GM23338 (cell line): ENCODE data around the gene NPEPL1. TPM values are rescaled to one million over a fixed set of nuclear protein-coding genes. Genes with fewer than 3 reads are reported as not detected.

ENCODE experiments used
- ATAC-seq: fragments of 200-7000 bp; cut with Tn5 transposase; 3 replicates; pipeline ENCODE4 v1.9.1; 2020
- DNase-seq: peaks from one replicate; pipeline ENCODE4 v3.0.0-alpha.2; 2015; ENCODE audit warnings: low spot score
- H2AFZ ChIP-seq: fragments of 200-600 bp; sonication (generic); 2 replicates; pipeline ENCODE4 v1.8.0; 2016; ENCODE audit warnings: antibody characterized with exemption, mild to moderate bottlenecking, moderate library complexity
- H3F3A ChIP-seq: fragments of 200-600 bp; sonication (generic); replicated peaks from 2 replicates; pipeline ENCODE4 v1.8.0; 2017; ENCODE audit warnings: antibody characterized with exemption, mixed run types, low read depth
- H3K27ac ChIP-seq: fragments of 200-600 bp; sonication (generic); 2 replicates; pipeline ENCODE4 v1.6.1; 2016; ENCODE audit warnings: low read depth
- H3K27me3 ChIP-seq: fragments of 200-600 bp; sonication (generic); 2 replicates; pipeline ENCODE4 v1.8.0; 2016; ENCODE audit warnings: mild to moderate bottlenecking, mixed run types, moderate library complexity; ENCODE audit not compliant: insufficient read depth
- H3K36me3 ChIP-seq: fragments of 200-600 bp; sonication (generic); 2 replicates; pipeline ENCODE4 v1.8.0; 2016; ENCODE audit warnings: mild to moderate bottlenecking; ENCODE audit not compliant: insufficient read depth
- H3K4me1 ChIP-seq: fragments of 200-600 bp; sonication (generic); 2 replicates; pipeline ENCODE4 v1.8.0; 2016; ENCODE audit warnings: mild to moderate bottlenecking, moderate library complexity; ENCODE audit not compliant: insufficient read depth
- H3K4me2 ChIP-seq: fragments of 200-600 bp; sonication (generic); 2 replicates; pipeline ENCODE4 v1.7.1; 2017; ENCODE audit warnings: mixed run types
- H3K4me3 ChIP-seq: fragments of 200-600 bp; sonication (generic); 2 replicates; pipeline ENCODE4 v1.6.1; 2016; ENCODE audit warnings: mixed run types
- H3K79me2 ChIP-seq: fragments of 200-600 bp; sonication (generic); replicated peaks from 2 replicates; pipeline ENCODE4 v1.8.0; 2017; ENCODE audit warnings: mild to moderate bottlenecking; ENCODE audit not compliant: insufficient read depth
- H3K9me2 ChIP-seq: fragments of 200-600 bp; sonication (generic); 2 replicates; pipeline ENCODE4 v1.8.0; 2017; ENCODE audit not compliant: insufficient read depth
- H4K20me1 ChIP-seq: fragments of 200-600 bp; sonication (generic); replicated peaks from 2 replicates; pipeline ENCODE4 v1.8.0; 2017; ENCODE audit warnings: mild to moderate bottlenecking; ENCODE audit not compliant: insufficient read depth
- H3K27ac Mint-ChIP-seq: 2 replicates; pipeline ENCODE4 v1.8.0; 2020; ENCODE audit warnings: inconsistent platforms, mild to moderate bottlenecking, moderate library complexity, mixed read lengths
- H3K27me3 Mint-ChIP-seq: 3 replicates; pipeline ENCODE4 v1.8.0; 2022; ENCODE audit warnings: low read depth, mild to moderate bottlenecking, moderate library complexity, mixed read lengths, inconsistent platforms; ENCODE audit not compliant: insufficient read depth, poor library complexity
- H3K36me3 Mint-ChIP-seq: 3 replicates; pipeline ENCODE4 v1.8.0; 2021; ENCODE audit warnings: low read depth, mild to moderate bottlenecking, inconsistent platforms, moderate library complexity, mixed read lengths
- H3K4me1 Mint-ChIP-seq: 3 replicates; pipeline ENCODE4 v1.8.0; 2020; ENCODE audit warnings: mild to moderate bottlenecking, inconsistent platforms, mixed read lengths
- H3K4me3 Mint-ChIP-seq: 3 replicates; pipeline ENCODE4 v1.8.0; 2021; ENCODE audit warnings: moderate library complexity, mild to moderate bottlenecking, inconsistent platforms, mixed read lengths
- H3K9me3 Mint-ChIP-seq: 3 replicates; pipeline ENCODE4 v1.8.0; 2020; ENCODE audit warnings: moderate library complexity, mild to moderate bottlenecking, inconsistent platforms, mixed read lengths
- CREB1 ChIP-seq: fragments of 250-450 bp; sonication (Bioruptor Pico); IDR thresholded peaks from 2 replicates; pipeline ENCODE4 v1.5.0; 2020; ENCODE audit warnings: low read depth, mild to moderate bottlenecking, moderate library complexity
- EZH2 ChIP-seq: fragments of 200-600 bp; sonication (generic); IDR thresholded peaks from one replicate; pipeline ENCODE4 v1.8.0; 2017; ENCODE audit warnings: antibody characterized with exemption, mild to moderate bottlenecking, low read depth; ENCODE audit not compliant: unreplicated experiment
- EZH2phosphoT487 ChIP-seq: fragments of 200-600 bp; sonication (generic); IDR thresholded peaks from one replicate; pipeline ENCODE4 v1.8.1; 2018; ENCODE audit warnings: antibody characterized with exemption; ENCODE audit not compliant: unreplicated experiment
- JUNB ChIP-seq: IDR thresholded peaks from one replicate; pipeline ENCODE4 v1.6.1; 2016; ENCODE audit warnings: antibody characterized with exemption; ENCODE audit not compliant: unreplicated experiment
- NANOG ChIP-seq: IDR thresholded peaks from 2 replicates; pipeline ENCODE4 v1.6.1; 2016; ENCODE audit warnings: antibody characterized with exemption, borderline replicate concordance
- POLR2AphosphoS5 ChIP-seq: IDR thresholded peaks from 2 replicates; pipeline ENCODE4 v1.6.1; 2016; ENCODE audit warnings: antibody characterized with exemption, low read depth
- STAT1 ChIP-seq: IDR thresholded peaks from one replicate; pipeline ENCODE4 v1.6.1; 2016; ENCODE audit warnings: antibody characterized with exemption; ENCODE audit not compliant: unreplicated experiment
- ZNF114 ChIP-seq: fragments of 250-450 bp; sonication (Bioruptor Pico); IDR thresholded peaks from 2 replicates; pipeline ENCODE4 v1.5.0; 2020; ENCODE audit warnings: mild to moderate bottlenecking, moderate library complexity
- ZNF331 ChIP-seq: fragments of 250-450 bp; sonication (Bioruptor Pico); IDR thresholded peaks from 2 replicates; pipeline ENCODE4 v1.5.0; 2020; ENCODE audit warnings: low read depth, mild to moderate bottlenecking, moderate library complexity
- polyA plus RNA-seq: library from polyadenylated mRNA; unstranded; fragments of >200 nt; fragmentation: Nextera tagmentation; extraction: Ambion mirVana; gene quantifications from 2 replicates; pipeline ENCODE4 v1.2.1, GENCODE V29; 2016
- total RNA-seq: library from RNA; depleted of rRNA; stranded (reverse); fragments of >200 nt; shearing (Covaris generic); gene quantifications from 2 replicates; pipeline ENCODE4 v1.2.3, GENCODE V29; 2014
- TF ChIP-seq, protein P1 (sequence below): IDR thresholded peaks from one replicate; pipeline ENCODE4 v1.6.1; 2018; ENCODE audit warnings: antibody characterized with exemption; ENCODE audit not compliant: unreplicated experiment
- TF ChIP-seq, protein P2 (sequence below): IDR thresholded peaks from 2 replicates; pipeline ENCODE4 v1.6.1; 2016; ENCODE audit warnings: antibody characterized with exemption
- TF ChIP-seq, protein P3 (sequence below), 2 experiments: fragments of 200-600 bp in 1 of 2; sonication (generic) in 1 of 2; conservative IDR thresholded peaks; 2 replicates each; pipeline versions ENCODE4 v1.5.1 to v1.6.1; 2016 to 2017; ENCODE audit warnings: antibody characterized with exemption in 2 of 2, low read depth in 2 of 2, mild to moderate bottlenecking in 2 of 2, moderate library complexity in 1 of 2

The NPEPL1 gene
- total and polyA plus RNA-seq, 2 experiments from 2014 or later: 23.5 to 30.0 TPM

DNA sequence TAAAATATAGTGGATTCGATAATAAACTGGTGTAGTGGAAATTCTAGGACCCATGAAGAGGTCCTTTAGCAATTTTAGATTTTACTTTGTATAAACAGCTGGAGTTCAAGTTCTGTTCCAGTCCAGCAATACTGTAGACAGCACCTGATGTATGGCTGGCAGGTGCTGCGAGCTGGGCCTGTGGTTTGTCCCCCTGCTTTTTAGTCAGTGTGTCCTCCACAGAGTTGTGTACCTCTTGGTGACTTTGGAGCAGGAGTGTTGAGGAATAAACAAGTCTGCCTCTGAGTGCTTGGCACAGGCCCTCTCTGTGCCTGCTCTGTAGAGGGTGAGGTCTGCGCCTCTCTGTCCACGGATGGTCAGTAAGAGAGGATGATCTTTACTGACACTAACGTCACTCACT lies 27.7 kb upstream of the NPEPL1 start (continued):
- TF ChIP-seq, protein P1, sequence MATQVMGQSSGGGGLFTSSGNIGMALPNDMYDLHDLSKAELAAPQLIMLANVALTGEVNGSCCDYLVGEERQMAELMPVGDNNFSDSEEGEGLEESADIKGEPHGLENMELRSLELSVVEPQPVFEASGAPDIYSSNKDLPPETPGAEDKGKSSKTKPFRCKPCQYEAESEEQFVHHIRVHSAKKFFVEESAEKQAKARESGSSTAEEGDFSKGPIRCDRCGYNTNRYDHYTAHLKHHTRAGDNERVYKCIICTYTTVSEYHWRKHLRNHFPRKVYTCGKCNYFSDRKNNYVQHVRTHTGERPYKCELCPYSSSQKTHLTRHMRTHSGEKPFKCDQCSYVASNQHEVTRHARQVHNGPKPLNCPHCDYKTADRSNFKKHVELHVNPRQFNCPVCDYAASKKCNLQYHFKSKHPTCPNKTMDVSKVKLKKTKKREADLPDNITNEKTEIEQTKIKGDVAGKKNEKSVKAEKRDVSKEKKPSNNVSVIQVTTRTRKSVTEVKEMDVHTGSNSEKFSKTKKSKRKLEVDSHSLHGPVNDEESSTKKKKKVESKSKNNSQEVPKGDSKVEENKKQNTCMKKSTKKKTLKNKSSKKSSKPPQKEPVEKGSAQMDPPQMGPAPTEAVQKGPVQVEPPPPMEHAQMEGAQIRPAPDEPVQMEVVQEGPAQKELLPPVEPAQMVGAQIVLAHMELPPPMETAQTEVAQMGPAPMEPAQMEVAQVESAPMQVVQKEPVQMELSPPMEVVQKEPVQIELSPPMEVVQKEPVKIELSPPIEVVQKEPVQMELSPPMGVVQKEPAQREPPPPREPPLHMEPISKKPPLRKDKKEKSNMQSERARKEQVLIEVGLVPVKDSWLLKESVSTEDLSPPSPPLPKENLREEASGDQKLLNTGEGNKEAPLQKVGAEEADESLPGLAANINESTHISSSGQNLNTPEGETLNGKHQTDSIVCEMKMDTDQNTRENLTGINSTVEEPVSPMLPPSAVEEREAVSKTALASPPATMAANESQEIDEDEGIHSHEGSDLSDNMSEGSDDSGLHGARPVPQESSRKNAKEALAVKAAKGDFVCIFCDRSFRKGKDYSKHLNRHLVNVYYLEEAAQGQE: no peak
- TF ChIP-seq ZNF331 (CRISPR knock-in tag): no peak
- no peak for TF ChIP-seq EZH2phosphoT487
- TF ChIP-seq STAT1: no peak
- TF ChIP-seq, protein P2, sequence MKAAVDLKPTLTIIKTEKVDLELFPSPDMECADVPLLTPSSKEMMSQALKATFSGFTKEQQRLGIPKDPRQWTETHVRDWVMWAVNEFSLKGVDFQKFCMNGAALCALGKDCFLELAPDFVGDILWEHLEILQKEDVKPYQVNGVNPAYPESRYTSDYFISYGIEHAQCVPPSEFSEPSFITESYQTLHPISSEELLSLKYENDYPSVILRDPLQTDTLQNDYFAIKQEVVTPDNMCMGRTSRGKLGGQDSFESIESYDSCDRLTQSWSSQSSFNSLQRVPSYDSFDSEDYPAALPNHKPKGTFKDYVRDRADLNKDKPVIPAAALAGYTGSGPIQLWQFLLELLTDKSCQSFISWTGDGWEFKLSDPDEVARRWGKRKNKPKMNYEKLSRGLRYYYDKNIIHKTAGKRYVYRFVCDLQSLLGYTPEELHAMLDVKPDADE: no peak
- TF ChIP-seq, protein P3, sequence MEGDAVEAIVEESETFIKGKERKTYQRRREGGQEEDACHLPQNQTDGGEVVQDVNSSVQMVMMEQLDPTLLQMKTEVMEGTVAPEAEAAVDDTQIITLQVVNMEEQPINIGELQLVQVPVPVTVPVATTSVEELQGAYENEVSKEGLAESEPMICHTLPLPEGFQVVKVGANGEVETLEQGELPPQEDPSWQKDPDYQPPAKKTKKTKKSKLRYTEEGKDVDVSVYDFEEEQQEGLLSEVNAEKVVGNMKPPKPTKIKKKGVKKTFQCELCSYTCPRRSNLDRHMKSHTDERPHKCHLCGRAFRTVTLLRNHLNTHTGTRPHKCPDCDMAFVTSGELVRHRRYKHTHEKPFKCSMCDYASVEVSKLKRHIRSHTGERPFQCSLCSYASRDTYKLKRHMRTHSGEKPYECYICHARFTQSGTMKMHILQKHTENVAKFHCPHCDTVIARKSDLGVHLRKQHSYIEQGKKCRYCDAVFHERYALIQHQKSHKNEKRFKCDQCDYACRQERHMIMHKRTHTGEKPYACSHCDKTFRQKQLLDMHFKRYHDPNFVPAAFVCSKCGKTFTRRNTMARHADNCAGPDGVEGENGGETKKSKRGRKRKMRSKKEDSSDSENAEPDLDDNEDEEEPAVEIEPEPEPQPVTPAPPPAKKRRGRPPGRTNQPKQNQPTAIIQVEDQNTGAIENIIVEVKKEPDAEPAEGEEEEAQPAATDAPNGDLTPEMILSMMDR (conservative IDR thresholded peaks at IDR 0.05; ENCODE audit: low read depth in 2 of 2): no peak
- TF ChIP-seq CREB1 (CRISPR knock-in tag): no peak
- TF ChIP-seq NANOG: no peak
- TF ChIP-seq JUNB: no peak
- no peak for TF ChIP-seq ZNF114 (CRISPR knock-in tag)
- TF ChIP-seq POLR2AphosphoS5: no peak

DNA sequence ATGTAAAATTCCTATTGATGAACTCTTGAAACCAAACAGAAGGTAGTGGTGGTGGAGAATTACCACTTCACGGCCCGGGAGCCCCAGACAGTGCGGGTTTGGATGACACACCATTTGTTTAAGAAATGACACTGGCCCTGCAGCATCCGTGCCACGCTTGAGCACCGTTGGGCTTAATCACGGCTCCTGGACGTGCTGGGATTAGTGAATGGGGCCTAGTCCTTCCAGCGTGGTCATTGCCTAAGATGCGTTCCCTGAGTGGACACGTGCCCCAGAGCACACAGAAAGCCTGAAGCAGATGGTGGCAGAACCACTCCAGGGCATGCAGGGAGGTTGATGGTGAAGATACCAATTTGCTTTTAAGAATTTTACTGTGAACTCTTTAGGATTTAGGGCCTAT lies 27.0 kb upstream of the NPEPL1 start:
- H3K36me3 ChIP-seq: peaks cover 2% of the 10 kb centered on the region; the same call in 1 of the 2 replicates
- no peak for DNase-seq
- TF ChIP-seq, protein P3 (conservative IDR thresholded peaks at IDR 0.05; ENCODE audit: low read depth in 2 of 2): no peak
- TF ChIP-seq EZH2 (no peak), NANOG (no peak)
- TF ChIP-seq, protein P2: no peak
- TF ChIP-seq, protein P1: no peak

More for the DNA sequence above, 27.0 kb upstream of the NPEPL1 start:
- Mint-ChIP-seq H3K9me3 (no peaks in the 10 kb centered on the region), H3K27ac (peak overlapping the region; percentile 63; the same call in 1 of the 2 replicates), H3K36me3 (peaks cover 46% of the 10 kb centered on the region; the same call in 2 of the 3 replicates), H3K4me3 (no peak overlapping the region), H3K4me1 (peaks cover 77% of the 10 kb centered on the region), H3K27me3 (peaks cover 6% of the 10 kb centered on the region)
- Histone ChIP-seq H3K4me3 (no peak overlapping the region), H3K27ac (no peak overlapping the region), H2AFZ (no peak overlapping the region), H3K4me2 (no peak overlapping the region), H4K20me1 (no peaks in the 10 kb centered on the region), H3F3A (peaks cover 12% of the 10 kb centered on the region), H3K9me2 (no peaks in the 10 kb centered on the region), H3K4me1 (peaks cover 49% of the 10 kb centered on the region), H3K79me2 (peaks cover 72% of the 10 kb centered on the region), H3K27me3 (no peaks in the 10 kb centered on the region)
- ATAC-seq: no peak
